WI38 (cell line): ENCODE measurements around the gene ZDHHC16.

Experiments used
- H3K4me3 ChIP-seq: 2 replicates; pipeline ENCODE4 v1.5.1; 2011; ENCODE audit warnings: low read depth, mild to moderate bottlenecking, control low read depth, low read length
- TF ChIP-seq, protein P1 (sequence below): IDR thresholded peaks from 2 replicates; pipeline ENCODE4 v1.5.1; 2012; ENCODE audit warnings: low read depth, mild to moderate bottlenecking, control low read depth, low read length

Gene ZDHHC16

GRCh38 chr10:97454330-97455036 lies 8.5 kb downstream of the ZDHHC16 start:
- no peak overlapping the region for H3K4me3 ChIP-seq
- TF ChIP-seq, protein P1, sequence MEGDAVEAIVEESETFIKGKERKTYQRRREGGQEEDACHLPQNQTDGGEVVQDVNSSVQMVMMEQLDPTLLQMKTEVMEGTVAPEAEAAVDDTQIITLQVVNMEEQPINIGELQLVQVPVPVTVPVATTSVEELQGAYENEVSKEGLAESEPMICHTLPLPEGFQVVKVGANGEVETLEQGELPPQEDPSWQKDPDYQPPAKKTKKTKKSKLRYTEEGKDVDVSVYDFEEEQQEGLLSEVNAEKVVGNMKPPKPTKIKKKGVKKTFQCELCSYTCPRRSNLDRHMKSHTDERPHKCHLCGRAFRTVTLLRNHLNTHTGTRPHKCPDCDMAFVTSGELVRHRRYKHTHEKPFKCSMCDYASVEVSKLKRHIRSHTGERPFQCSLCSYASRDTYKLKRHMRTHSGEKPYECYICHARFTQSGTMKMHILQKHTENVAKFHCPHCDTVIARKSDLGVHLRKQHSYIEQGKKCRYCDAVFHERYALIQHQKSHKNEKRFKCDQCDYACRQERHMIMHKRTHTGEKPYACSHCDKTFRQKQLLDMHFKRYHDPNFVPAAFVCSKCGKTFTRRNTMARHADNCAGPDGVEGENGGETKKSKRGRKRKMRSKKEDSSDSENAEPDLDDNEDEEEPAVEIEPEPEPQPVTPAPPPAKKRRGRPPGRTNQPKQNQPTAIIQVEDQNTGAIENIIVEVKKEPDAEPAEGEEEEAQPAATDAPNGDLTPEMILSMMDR: no peak

- TF ChIP-seq, protein P1: no peak
- no peak overlapping the region for H3K4me3 ChIP-seq
Observed at GRCh38 chr10:97456034-97456685, 10.2 kb downstream of the ZDHHC16 start.

GRCh38 chr10:97456686-97457065 lies 10.7 kb downstream of the ZDHHC16 start:
- TF ChIP-seq, protein P1: no peak
- no peak overlapping the region for H3K4me3 ChIP-seq

DNA sequence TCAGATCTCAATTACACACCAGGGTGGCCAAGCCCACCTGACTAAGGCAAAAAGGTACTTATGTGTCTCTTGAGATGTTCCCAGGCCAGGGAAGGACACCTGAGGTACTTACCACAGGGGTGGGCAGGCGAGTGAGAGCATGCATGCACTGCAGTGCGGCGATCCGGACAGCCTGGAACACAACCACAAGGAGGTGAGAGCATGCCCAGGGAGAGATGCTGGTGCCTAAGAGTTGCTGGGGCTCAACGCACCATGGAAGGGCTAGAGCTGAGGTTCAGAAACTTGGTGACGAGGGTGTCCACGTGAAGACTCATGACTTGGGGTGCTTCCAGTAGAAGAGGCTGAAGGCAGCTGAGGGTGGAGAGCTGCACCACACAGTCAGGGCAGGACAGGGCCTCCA lies 13.1 kb downstream of the ZDHHC16 start:
- TF ChIP-seq, protein P1: no peak
- no peak overlapping the region for H3K4me3 ChIP-seq

DNA sequence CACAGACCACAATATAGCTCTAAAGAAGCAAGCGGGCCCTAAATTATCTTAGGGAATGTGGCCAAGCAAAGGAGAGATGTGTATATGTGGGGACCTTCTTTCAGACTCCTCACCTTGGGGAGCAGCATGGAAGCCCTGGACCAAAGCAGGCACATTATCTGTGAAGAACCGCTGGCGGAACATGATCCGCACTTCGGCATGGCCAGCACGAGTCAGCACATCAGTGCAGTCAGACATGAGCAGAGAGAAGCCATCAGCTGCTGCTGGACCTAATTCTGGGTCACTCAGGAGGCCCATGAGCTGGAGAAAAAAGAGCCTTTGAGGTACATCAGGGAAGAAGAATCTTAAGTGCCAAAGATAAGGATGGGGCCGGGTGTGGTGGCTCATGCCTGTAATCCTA lies 14.0 kb downstream of the ZDHHC16 start:
- no peak overlapping the region for H3K4me3 ChIP-seq
- TF ChIP-seq, protein P1: no peak

DNA sequence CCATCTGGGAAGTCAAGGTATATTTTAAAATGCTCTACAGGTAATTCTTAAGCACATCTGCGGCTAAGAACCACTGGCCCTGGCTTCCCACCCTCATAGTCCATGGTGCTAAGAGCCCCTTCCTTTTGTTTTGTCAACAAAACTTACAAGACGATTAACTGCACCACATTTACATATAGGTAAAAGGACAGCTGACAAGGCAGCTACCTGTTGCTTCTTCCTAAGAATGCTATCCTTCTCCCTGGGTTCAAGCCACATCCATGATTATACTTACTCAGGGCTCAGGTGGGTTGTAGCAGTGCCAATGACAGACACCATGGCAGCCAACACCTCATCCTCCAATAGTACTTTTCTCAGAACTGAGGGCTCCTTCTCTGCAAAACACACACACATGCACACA lies 16.3 kb downstream of the ZDHHC16 start:
- no peak overlapping the region for H3K4me3 ChIP-seq
- TF ChIP-seq, protein P1: no peak

DNA sequence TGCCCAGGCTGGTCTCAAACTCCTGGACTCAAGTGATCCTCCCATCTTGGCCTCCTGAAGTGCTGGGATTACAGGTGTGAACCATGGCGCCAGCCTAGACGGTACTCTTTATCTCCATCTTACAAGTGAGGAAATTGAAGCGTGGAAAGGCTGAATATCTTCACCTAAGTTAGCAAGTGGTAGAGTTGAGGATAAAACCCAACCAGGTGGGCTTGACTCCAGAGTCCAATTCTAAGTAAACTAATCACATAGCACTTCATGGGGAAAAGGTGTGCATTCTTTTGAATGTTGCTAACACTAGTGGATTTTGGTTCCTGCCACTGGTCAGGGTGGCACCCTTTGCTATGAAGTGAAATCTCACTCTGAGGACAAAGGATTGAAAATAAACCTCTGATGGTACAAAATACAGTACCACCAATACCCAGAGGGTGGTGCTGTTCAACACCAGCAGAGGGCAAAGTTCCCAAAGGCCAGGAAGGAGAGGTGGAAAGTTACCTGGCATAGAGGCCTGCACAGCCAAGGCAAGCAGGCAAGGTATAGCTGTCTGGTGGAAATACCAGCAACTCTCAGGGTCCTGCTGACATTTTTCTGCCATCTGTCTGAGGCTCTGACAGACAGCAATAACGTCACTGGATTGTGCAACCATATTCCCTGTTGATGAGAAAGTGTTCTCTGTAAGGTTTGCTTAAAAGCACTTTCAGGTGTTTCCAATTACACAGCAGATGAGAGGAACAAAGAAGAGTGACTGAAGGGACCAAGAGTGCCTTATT lies 17.6 kb downstream of the ZDHHC16 start:
- no peak overlapping the region for H3K4me3 ChIP-seq
- TF ChIP-seq, protein P1: peak; percentile 82
